Measurements from ENCODE around the gene SORCS2. TPM values are rescaled to one million over a fixed set of nuclear protein-coding genes. Genes with fewer than 3 reads are reported as not detected.

Gene SORCS2
- total RNA-seq, 1 experiment from 2014 or later = 0.06 TPM

DNA sequence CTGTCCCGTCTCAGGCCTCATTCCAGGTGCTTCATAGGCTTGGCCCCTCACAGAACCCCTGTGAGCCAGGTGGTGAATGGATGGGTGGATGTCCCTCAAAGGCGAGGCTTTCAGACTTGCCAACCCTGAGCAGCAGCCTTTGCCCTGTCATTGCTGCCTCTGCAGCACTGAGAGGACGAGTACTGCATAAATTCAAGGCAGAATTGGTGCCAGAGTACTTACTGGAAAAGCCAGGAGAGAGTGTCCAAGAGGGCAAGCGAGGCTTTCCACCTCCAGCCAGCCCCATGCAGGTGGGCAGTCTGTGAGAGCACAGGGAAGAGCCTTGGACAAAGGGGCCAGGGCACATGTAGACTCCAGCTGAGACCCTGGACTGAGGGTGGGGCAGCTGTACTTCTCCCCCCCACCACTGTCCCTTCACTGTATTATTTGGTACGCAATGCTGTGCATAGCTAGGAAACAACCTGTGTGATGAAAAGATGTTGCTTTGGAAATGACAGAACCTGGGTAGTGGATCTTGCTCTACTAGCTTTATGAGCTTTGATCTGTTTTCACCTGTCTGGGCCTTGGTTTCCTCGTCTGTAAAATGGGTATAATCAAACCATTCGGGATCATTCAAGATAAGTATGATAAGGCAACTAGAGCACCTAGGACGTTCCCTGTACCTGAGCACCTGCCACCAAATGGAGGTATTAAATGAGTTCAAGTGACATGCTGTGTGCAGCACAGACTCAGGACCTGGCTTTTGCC lies 467.3 kb downstream of the SORCS2 start:
- TF ChIP-seq, protein P1, sequence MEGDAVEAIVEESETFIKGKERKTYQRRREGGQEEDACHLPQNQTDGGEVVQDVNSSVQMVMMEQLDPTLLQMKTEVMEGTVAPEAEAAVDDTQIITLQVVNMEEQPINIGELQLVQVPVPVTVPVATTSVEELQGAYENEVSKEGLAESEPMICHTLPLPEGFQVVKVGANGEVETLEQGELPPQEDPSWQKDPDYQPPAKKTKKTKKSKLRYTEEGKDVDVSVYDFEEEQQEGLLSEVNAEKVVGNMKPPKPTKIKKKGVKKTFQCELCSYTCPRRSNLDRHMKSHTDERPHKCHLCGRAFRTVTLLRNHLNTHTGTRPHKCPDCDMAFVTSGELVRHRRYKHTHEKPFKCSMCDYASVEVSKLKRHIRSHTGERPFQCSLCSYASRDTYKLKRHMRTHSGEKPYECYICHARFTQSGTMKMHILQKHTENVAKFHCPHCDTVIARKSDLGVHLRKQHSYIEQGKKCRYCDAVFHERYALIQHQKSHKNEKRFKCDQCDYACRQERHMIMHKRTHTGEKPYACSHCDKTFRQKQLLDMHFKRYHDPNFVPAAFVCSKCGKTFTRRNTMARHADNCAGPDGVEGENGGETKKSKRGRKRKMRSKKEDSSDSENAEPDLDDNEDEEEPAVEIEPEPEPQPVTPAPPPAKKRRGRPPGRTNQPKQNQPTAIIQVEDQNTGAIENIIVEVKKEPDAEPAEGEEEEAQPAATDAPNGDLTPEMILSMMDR (conservative IDR thresholded peaks at IDR 0.05; ENCODE audit: low read depth, low read length) = no peak
- TF ChIP-seq EZH2 (IDR thresholded peaks at IDR 0.05; ENCODE audit: borderline replicate concordance, low read depth, low read length, poor library complexity, severe bottlenecking) = no peak
- POLR2A ChIA-PET (ENCODE audit: low non-redundant PET) = no interaction called here
- Histone ChIP-seq H3K36me3 (ENCODE audit: insufficient read depth, low read length, poor library complexity, severe bottlenecking) (no peaks in the 10 kb centered on the region), H3K4me1 (ENCODE audit: insufficient read depth, low read length, poor library complexity, severe bottlenecking) (no peaks in the 10 kb centered on the region), H3K4me3 (ENCODE audit: low read depth, low read length, poor library complexity, severe bottlenecking) (no peak overlapping the region), H3K27ac (ENCODE audit: low read depth, low read length, poor library complexity, severe bottlenecking) (no peak overlapping the region), H3K27me3 (replicated peaks; ENCODE audit: insufficient read depth, low read depth, low read length, poor library complexity) (no peaks in the 10 kb centered on the region), H3K9me3 (ENCODE audit: low read depth, low read length, poor library complexity, severe bottlenecking) (no peaks in the 10 kb centered on the region)
- no peak for DNase-seq (ENCODE audit: low spot score)
- intact Hi-C loops (cut with micrococcal nuclease; ENCODE audit: unreplicated experiment) = no loop called here
- CTCF ChIA-PET = no interaction called here
- no TSS peak for BruUV-seq (replicated peaks)

DNA sequence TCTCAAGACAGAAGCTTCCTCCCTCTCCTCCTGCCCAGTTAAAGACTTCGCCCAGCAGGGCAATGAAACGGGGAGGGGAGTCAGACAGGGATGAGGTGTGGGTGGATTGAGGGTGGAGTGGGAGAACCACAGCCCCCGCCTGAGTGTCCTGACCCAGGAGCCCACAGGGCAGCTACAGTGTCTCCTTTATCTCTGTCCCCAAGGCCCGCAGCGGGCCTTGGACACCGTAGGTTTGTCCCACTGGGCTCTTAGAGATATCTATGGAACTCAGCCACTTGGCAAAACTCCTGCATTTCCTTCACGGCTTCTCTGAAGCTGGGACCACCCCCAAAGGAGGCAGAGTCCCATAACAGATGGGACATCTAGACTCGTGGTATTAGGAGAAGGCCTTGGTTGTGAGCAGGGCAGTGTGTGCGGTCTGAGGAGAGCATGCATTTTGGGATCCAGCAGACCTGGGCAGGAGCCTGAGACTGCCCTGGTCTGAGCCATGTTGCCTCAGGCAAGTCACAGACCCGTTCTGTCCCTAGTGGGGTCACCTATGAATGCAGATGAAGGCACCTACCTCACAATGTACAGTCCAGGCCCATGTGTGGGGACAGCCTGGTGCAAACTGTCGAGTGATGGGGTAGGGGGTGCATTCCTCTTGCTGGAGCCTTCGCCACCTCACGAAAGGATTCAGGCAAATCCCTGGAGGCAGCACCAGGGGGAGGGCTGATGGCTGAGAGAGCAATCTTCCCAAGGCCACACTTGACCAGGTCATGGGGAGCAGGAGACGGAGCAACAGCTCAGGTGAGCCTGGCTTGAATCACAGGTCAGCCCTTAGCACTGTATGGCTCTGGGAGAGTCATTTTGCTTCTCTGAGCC lies 468.1 kb downstream of the SORCS2 start:
- BruUV-seq (replicated peaks) = no TSS peak
- POLR2A ChIA-PET (ENCODE audit: low non-redundant PET) = no interaction called here

DNA sequence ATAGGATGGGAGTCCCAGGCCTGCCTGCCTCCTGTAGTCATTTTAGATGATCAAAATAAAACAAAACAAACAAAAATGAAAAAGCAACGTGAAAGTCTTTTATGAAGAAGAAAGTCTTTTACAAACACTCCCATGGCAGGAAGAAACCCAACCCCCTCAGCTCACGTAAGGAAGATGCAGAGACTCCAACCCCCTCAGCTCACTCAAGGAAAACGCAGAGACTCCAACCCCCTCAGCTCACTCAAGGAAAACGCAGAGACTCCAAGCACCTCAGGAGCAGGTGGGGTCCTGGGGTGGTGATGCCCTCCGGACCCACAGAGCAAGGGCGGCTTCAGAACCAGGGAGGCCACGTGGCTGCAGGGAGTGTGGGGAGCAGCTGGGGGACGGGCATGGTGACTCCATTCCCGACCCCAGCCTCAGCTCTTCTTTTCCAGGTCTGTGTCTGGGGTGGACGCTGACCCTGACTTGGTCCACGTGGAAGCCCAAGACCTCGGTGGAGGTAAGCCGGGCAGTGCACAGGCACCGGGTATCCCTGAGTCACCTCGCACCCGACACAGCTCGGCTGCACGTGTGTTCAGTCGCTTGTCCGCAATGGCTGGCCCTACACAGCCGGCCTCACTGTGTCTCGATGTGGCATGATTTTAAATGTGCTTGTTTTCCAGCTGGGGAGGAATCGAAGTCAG lies 468.9 kb downstream of the SORCS2 start:
- no peaks in the 10 kb centered on the region for H3K36me3 ChIP-seq (ENCODE audit: insufficient read depth, low read length, poor library complexity, severe bottlenecking)
- intact Hi-C loops (cut with micrococcal nuclease; ENCODE audit: unreplicated experiment) = no loop called here
- no peaks in the 10 kb centered on the region for H3K27me3 ChIP-seq (replicated peaks; ENCODE audit: insufficient read depth, low read depth, low read length, poor library complexity)
- ChIA-PET CTCF (interaction anchor here (0.5 kb wide), 1 partner anchor 143 kb away, joined by 3 read pairs; no protein-coding TSS in a partner anchor), POLR2A (ENCODE audit: low non-redundant PET) (no interaction called here)
- H3K27ac ChIP-seq (ENCODE audit: low read depth, low read length, poor library complexity, severe bottlenecking) = no peak overlapping the region
- no peaks in the 10 kb centered on the region for H3K9me3 ChIP-seq (ENCODE audit: low read depth, low read length, poor library complexity, severe bottlenecking)
- H3K4me1 ChIP-seq (ENCODE audit: insufficient read depth, low read length, poor library complexity, severe bottlenecking) = no peaks in the 10 kb centered on the region
- TF ChIP-seq EZH2 (IDR thresholded peaks at IDR 0.05; ENCODE audit: borderline replicate concordance, low read depth, low read length, poor library complexity, severe bottlenecking) = no peak
- TF ChIP-seq, protein P1 (conservative IDR thresholded peaks at IDR 0.05; ENCODE audit: low read depth, low read length) = no peak
- H3K4me3 ChIP-seq (ENCODE audit: low read depth, low read length, poor library complexity, severe bottlenecking) = no peak overlapping the region
- no TSS peak for BruUV-seq (replicated peaks)
- no peak for DNase-seq (ENCODE audit: low spot score)

More for the DNA sequence above, 468.1 kb downstream of the SORCS2 start:
- H3K4me3 ChIP-seq (ENCODE audit: low read depth, low read length, poor library complexity, severe bottlenecking) = no peak overlapping the region
- no peak for TF ChIP-seq EZH2 (IDR thresholded peaks at IDR 0.05; ENCODE audit: borderline replicate concordance, low read depth, low read length, poor library complexity, severe bottlenecking)
- TF ChIP-seq, protein P1 (conservative IDR thresholded peaks at IDR 0.05; ENCODE audit: low read depth, low read length) = no peak
- H3K36me3 ChIP-seq (ENCODE audit: insufficient read depth, low read length, poor library complexity, severe bottlenecking) = no peaks in the 10 kb centered on the region
- CTCF ChIA-PET = interaction anchor here (0.5 kb wide), 1 partner anchor 144 kb away, joined by 3 read pairs; no protein-coding TSS in a partner anchor
- no peak for DNase-seq (ENCODE audit: low spot score)
- H3K27me3 ChIP-seq (replicated peaks; ENCODE audit: insufficient read depth, low read depth, low read length, poor library complexity) = no peaks in the 10 kb centered on the region
- no peak overlapping the region for H3K27ac ChIP-seq (ENCODE audit: low read depth, low read length, poor library complexity, severe bottlenecking)
- no peaks in the 10 kb centered on the region for H3K4me1 ChIP-seq (ENCODE audit: insufficient read depth, low read length, poor library complexity, severe bottlenecking)
- intact Hi-C loops (cut with micrococcal nuclease; ENCODE audit: unreplicated experiment) = no loop called here
- no peaks in the 10 kb centered on the region for H3K9me3 ChIP-seq (ENCODE audit: low read depth, low read length, poor library complexity, severe bottlenecking)

Data from A673 (cell line).